Measurements from ENCODE around the gene ADAMTSL5. TPM values are rescaled to one million over a fixed set of nuclear protein-coding genes. Genes with fewer than 3 reads are reported as not detected.
"Not testable (repeated sequence)": the region's sequence is repeated elsewhere in the genome, so short reads cannot be mapped to it uniquely, and the experiment has no call there.

ADAMTSL5 gene
- total RNA-seq, 2 donors from 2014 or later = 18.9 to 25.0 TPM

DNA sequence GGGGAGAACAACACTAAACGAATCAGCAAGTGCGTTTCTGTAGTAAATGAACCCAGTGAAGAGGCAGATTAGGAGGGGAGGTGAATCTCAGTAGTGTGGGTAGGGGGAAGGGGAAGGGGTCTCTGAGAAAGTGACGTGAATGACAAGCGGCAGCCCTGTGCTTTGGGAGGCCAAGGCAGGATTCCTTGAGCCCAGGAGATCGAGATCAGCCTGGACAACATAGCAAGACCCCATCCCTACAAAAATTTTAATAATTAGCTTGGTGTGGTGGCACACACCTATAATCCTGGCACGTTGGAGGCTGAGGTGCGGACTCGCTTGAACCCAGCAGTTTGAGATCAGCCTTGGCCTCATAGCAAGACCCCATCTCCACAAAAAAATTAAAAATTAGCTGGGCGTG, 19.2 kb upstream of the ADAMTSL5 start:
- ATAC-seq = no peak
- intact Hi-C loops (cut with DNase I) = no loop called here
- no peak for DNase-seq

DNA sequence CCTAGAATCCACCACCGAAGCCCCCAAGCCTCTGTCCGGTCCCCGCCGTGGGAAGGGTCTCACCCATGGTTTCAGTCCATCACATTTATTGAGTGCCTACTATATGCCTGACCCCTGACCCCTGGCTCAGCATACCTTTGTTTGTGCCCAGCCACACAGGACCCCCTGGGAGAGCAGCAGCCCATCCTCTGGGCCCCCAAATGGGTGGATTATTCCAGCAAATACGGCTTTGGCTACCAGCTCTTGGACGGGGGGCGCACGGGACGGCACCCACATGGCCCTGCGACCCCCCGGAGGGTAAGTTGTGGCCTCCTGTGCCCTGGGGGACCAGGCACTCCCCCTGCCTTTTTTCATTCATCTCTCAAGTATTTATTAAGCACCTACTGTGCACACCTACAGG, 18.8 kb upstream of the ADAMTSL5 start:
- DNase-seq (no peak), ATAC-seq (no peak)
- intact Hi-C loops (cut with DNase I) = no loop called here

DNA sequence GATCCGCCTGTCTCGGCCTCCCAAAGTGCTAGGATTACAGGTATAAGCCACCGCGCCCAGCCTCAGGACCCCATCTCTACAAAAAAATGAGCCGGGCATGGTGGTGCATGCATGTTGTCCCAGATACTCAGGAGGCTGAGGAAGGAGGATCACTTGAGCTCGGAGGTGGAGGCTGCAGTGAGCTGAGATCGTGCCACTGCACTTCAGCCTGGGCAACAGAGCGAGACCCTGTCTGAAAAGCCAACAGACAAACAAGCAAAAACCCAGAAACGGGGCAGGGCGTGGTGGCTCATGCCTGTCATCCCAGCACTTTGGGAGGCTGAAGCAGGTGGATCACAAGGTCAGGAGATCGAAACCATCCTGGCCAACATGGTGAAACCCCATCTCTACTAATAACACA, 18.0 kb upstream of the ADAMTSL5 start:
- ATAC-seq; DNase-seq; intact Hi-C loops (cut with DNase I): not testable (repeated sequence)

DNA sequence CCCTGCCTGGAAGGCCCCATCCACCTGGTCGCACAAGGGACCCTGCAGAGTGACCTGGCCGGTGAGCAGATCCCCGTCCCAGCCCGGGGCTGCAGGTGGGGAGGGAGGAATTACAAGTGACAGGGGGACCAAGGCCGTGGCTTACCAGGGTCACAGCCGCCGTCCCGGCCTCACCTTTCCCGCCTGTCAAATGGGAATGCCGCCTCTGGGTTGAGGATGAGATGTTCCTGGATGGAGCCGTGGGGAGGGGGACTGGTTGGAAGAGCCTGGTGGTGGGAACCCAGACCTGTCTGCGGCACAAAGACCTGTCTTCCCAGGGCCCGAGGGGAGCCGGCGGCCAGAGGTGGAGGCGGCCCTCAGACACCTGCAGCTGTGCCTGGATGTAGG, 16.6 kb upstream of the ADAMTSL5 start:
- DNase-seq (no peak), ATAC-seq (no peak)
- intact Hi-C loops (cut with DNase I) = no loop called here

DNA sequence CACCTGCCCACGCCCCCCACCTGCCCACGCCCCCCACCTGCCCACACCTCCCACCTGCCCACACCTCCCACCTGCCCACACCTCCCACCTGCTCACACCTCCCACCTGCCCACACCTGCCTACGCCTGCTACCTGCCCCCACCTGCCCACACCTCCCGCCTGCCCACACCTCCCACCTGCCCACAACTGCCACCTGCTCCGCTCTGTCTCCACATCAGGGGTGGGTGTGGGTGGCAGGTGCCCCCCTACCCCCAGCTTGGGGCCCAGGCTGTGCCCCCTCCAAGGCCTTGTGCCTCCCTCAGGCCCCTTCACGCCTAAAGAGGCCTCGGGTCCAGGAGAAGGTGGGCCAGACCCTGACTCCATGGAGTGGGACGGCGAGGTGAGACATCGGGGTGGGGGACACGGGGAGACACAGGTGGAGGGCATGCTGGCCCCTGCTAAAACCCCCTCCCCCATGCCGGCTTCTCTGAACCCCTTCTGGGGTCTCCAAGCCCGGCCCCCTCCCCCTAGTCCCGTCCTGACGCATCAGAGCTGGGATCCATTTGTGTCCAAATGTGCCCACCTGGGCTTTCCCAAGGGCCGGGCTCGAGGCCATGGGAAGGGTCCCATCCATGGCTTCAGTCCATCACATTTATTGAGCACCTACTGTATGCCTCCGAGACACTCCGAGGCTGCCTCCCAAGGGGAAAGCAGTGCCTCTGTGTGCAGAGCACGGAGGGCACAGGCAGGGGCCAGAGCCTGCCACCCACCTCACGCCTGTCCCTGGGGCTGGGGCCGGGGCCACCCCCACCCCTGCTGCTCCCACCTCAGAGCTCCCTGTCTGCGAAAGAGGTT, 16.0 kb upstream of the ADAMTSL5 start:
- ATAC-seq (no peak), DNase-seq (no peak)
- intact Hi-C loops (cut with DNase I) = no loop called here

DNA sequence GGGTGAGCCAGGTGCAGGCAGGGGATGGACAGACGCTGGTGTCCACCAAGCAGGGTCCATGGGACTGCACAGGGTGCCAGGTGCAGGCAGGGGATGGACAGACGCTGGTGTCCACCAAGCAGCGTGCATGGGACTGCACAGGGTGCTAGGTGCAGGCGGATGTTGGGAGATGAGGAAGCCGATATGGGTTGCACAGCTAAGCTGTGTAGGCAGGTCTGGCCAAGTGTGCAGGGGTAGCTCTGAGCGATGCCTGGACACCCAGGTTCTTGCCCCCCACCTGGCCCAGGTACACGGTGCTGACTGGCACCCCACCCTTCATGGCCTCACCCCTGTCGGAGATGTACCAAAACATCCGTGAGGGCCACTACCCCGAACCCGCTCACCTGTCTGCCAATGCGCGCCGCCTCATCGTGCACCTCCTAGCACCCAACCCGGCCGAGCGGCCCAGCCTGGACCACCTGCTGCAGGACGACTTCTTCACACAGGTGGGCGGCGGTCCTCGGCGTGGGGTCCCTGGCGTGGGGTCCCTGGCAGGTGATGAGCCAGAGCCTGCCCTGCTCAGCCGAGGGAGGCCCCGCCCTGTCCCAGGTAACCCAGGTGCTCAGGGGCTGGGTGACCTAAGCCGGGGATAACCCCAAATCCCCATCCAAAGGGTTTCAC, 15.0 kb upstream of the ADAMTSL5 start:
- DNase-seq = no peak
- ATAC-seq = no peak
- intact Hi-C loops (cut with DNase I) = no loop called here

DNA sequence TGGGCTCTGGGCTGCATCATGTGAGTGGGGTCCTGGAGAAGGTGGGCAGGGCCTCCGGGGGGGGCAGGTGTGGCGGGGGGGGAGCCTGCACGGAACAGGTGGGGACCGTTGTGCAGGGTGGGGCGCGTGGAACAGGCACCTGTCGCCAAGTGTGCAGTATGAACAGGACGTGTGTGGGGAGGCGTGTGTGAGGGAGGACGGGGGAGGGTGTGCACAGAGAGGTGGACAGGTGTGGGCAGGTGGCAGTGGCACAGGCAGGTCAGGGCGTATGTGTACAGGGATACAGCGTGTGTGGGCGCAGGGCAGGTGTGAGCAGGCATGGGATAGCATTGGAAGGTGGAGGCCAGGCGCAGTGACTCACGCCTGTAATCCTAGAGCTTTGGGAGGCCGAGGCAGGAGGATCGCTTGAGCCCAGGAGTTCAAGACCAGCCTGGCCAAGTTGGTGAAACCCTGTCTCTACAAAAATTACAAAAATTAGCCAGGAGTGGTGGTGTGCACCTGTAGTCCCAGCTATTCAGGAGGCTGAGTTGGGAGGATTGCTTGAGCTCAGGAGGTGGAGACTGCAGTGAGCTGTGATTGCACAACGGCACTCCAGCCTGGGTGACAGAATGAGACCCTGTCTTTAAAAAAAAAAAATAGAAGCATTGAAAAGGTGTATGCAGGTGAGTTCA, 14.3 kb upstream of the ADAMTSL5 start:
- intact Hi-C loops (cut with DNase I) = no loop called here
- ATAC-seq (no peak), DNase-seq (no peak)

DNA sequence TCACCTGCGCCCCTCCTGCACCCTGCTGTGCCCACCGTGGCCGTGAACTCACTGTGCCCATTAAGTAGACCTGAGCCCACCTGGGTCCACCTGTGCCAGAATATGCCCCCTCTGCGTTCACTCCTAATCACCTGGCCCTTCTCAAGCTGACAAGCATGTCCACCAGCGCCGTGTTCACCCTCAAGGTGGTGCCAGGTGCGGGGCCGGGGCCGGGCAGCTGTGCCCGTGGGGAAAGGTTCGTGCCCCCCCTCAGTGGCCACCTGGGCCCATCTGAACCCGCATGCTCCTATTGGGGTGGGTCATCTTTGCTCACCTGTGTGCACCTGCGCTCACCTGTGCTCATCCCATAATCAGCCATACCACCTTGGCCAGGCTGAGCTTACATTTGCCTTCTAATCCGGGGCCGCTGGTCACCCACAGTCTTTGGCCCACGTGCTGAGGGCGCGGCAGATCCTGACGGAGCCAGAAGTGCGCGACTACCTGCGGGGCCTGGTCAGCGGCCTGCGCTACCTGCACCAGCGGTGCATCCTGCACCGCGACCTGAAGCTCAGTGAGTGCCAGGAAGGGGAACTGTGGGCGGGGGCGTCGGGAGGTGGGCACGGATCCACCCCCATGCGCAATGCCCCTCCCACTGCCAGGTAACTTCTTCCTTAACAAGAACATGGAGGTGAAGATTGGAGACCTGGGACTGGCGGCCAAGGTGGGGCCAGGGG, 13.4 kb upstream of the ADAMTSL5 start:
- ATAC-seq (no peak), DNase-seq (no peak)
- intact Hi-C loops (cut with DNase I) = no loop called here

DNA sequence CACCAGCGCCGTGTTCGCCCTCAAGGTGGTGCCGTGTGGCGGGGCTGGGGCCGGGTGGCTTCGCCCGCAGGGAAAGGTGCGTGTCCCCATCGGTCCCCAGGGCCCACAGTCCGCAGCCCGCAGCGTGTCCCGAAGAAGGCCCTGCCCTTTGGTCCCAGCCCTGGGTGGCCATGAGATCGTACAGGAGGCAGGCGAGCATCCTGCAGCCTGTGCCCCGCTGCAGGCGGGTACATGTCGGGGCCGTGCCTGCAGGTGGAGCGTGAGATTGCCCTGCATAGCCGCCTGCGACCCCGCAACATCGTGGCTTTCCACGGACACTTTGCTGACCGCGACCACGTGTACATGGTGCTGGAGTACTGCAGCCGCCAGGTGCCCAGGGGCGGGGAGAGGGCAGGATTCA, 12.5 kb upstream of the ADAMTSL5 start:
- DNase-seq = no peak
- ATAC-seq = no peak
- intact Hi-C loops (cut with DNase I) = no loop called here

DNA sequence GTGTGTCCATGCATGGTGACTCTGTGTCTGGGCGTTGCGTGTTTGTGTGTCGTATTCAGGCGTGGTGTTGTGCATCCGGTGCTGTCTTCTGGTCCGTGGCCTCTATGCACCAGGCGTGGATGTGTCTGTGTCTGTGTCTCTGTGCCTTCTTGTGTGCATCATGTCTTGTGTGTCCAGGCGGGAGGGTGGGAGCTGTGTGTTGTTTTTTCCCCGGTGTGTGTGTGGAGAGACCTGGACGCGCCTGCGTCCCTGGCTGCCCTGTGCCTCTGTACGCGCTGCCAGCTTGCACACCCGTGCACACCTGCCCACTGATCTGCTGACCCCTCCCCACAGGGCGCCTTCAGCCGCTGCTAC, 12.1 kb upstream of the ADAMTSL5 start:
- intact Hi-C loops (cut with DNase I) = no loop called here
- DNase-seq = no peak
- ATAC-seq = no peak

DNA sequence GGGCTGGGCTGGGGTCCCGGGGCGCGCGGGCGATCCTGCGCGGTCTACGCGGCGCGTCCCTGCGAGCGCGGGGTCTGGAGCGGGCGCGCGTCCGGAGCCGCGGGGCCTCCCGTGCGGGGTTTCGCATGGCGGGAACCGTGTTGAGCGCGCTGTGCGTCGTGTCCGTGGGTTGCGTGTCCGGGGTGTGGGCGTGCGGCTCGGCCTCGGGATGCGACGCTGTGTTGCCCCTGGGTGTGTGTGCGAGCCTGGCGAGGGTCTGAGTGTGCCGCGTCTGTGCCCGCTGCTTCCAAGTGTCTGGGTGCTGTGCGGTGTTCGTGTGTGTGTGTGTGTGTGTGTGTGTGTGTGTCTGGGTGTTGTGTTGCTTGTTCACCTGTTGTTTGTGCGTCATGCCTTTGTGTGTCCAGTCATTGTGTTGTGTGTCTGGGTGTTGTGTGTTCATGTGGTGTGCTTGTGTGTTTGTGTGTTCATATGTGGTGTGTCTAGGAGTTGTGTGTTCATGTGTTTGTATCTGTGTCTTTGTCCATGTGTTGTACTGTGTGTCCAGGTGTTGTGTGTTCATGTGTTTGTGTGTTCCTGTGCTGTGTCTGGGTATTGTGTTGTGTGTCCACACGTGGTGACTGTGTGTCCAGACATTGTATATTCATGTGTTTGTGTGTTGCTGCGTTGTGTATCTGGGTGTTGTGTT, 11.6 kb upstream of the ADAMTSL5 start:
- DNase-seq (no peak), ATAC-seq (no peak)
- intact Hi-C loops (cut with DNase I) = no loop called here

DNA sequence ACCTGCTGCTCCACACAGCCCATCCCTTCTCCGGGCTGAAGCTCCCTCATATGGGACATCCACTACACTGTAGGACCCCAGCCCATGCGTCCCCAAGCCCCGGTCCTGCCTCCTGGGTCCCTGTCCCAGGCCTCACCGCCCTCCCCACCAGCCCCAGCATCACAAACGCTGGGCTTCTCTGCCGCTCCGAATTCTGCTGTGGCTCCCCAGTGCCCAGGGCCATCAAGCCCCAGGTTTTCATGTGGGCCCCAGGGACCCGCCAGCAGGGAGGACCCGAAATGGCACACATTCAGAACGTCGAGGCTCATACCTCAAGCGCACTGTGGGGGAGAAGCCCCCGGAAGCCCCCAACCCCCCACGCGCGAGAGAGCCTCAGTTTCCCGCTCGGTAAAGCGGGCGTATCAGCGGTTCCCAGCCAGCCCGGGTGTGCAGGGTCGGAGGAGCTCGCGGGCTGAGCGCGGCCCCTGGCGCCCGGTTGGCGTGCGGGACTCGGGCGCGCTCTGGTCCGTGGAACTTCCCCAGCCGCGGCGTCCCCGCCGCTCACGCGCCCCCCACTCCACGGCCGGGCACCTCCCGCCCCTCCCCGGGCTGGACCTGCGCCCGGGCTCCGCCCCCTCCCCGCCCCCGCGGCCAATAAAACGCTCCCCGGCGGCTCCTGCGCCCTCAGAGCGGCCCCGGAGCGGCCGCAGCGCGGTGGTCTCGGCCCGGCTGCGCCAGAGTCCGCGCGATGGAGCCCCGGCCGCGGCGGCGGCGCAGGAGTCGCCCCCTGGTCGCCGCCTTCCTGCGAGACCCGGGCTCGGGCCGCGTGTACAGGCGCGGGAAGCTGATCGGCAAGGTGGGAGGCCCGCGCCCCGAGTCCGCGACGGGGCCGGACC, 10.8 kb upstream of the ADAMTSL5 start, which contains the start of gene PLK5:
Gene PLK5, plus strand, starts transcription at position 666 of the 875 bp plus-strand sequence. CDS start 2,920 bp downstream, outside the sequence.
- no peak for DNase-seq
- ATAC-seq = peak in 1 of 2 donors; percentile 17
- intact Hi-C loops (cut with DNase I) = no loop called here

DNA sequence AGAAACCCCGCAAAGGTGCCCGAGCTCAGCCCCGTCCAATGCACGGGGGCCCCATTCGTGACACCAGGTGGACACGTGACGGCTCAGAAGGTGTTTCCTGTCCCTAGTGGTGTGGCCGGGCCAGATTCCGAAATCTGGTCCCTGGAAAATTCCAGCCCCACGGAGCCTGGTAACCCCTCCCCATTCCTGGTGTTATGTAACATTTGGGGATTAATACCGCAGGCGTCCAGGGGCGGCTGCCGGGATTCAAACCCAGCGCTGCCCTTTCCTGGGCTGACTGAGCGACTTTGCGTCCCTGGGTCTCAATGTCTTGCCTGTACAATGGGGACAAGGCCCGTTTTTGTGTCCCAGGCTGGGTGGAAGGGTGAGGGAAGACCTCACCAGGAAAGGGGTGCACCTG, 10.0 kb upstream of the ADAMTSL5 start:
- ATAC-seq (no peak), DNase-seq (no peak)
- intact Hi-C loops (cut with DNase I) = no loop called here

DNA sequence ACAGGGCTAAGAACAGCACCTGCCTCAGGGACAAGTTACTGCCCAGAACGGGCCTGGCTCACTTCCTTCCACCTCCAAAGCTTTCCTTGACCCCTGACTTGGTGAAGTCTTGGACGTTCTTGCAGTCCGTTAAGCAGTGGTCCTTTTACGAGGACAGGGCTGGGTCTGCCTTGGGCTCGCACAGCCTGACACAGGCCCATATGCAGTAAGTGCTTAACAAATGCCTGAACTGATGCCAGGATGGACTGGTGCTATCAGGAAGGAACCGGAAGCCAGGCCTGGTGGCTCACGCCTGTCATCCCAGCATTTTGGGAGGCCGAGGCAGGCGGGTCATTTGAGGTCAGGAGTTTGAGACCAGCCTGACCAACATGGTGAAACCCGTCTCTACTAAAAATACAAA, 9.2 kb upstream of the ADAMTSL5 start:
- DNase-seq = no peak
- peak in 1 of 2 donors; percentile 8 for ATAC-seq
- intact Hi-C loops (cut with DNase I) = no loop called here

DNA sequence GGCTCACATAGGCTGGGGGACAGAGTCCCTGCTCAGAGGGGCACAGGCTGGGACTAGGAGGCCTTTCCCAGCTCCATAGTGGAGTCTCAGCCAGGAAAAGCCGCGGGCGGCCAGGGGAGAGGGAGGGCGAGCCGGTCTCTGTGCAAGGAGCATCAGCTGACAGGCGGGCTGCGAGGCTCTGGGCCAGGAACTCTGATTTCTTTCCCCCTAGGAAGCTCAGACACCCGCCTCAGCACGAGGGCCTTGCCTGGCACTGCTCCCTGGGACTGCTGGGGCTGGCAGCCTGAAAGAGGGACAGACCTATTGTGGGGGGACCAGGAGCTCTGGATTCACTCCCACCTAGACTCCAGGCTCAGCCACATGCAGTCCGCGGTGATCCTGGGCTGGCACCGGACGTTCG, 8.8 kb upstream of the ADAMTSL5 start:
- no peak for DNase-seq
- intact Hi-C loops (cut with DNase I) = no loop called here
- peak; percentile 8 to 54 for ATAC-seq

DNA sequence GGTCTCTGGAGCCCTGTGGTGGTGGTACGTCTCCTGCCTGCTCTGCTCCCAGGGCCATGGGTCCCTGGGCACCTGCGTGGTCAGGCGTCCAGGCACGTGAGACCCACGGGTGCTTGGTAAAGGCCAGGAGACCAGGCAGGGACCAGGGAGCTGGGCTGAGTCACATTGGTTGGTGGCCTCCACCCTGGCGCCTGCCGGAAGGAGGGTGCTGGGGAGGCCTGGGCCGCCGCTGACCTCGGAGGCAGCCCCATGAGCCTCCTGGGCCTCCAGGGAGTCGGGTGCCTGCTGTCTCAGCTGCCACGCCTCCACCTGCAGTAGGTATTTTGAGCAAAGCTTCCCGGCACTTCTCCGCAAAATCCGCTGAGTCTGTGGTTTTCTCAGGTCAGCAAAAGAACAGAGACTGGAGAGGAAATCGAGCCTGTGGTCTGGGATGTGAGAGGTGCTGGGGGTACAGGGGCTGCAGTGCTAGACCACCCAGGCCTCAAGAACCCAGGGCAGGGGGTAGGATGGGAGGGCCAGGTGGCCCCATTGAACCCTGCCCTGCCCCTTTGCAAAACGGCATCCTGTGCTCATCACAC, 7.5 kb upstream of the ADAMTSL5 start:
- intact Hi-C loops (cut with DNase I) = no loop called here
- no peak for ATAC-seq

DNA sequence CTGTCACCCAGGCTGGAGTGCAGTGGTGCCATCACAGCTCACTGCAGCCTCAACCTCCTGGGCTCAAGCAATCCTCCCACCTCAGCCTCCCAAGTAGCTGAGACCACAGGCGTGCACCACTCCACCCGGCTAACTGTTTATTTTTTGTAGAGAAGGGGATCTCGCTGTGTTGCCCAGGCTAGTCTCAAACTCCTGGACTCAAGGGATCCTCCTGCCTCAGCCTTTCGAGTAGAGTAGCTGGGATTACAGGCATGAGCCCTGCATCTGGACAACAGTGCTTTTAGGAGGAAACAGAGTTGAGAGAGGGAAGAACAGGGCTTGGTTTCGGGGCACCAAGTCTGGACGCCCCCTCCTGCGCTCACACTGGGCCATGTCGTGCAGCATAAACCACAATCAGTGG, 7.0 kb upstream of the ADAMTSL5 start:
- intact Hi-C loops (cut with DNase I); ATAC-seq; DNase-seq: not testable (repeated sequence)

More for the DNA sequence above, 7.5 kb upstream of the ADAMTSL5 start:
- DNase-seq = no peak

DNA sequence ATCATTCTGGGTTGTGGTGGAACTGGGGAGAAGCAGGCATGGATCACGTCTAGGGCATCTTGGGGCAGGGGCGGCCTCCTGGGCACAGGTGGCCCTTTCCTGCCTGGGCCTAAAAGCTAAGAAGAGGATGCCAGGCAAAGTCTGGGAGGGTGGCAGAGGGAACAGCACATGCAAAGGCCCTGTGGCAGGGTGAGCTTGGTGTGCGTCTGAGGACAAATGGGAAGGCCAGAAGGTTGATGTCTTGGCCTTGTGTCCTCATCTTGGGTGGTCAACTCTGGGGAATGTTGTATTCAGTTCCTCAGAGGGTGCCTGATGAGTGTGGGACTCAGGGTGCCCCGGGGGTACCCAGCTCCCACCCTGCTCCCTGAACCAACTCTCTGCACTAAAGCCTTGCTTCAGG, 5.7 kb upstream of the ADAMTSL5 start:
- ATAC-seq (no peak), DNase-seq (no peak)
- intact Hi-C loops (cut with DNase I) = no loop called here
